ENCODE measurements around the gene ELP4. TPM values are rescaled to one million over a fixed set of nuclear protein-coding genes. Genes with fewer than 3 reads are reported as not detected.

Gene ELP4
- total RNA-seq, 1 experiment from 2014 or later, result 19.4 TPM

DNA sequence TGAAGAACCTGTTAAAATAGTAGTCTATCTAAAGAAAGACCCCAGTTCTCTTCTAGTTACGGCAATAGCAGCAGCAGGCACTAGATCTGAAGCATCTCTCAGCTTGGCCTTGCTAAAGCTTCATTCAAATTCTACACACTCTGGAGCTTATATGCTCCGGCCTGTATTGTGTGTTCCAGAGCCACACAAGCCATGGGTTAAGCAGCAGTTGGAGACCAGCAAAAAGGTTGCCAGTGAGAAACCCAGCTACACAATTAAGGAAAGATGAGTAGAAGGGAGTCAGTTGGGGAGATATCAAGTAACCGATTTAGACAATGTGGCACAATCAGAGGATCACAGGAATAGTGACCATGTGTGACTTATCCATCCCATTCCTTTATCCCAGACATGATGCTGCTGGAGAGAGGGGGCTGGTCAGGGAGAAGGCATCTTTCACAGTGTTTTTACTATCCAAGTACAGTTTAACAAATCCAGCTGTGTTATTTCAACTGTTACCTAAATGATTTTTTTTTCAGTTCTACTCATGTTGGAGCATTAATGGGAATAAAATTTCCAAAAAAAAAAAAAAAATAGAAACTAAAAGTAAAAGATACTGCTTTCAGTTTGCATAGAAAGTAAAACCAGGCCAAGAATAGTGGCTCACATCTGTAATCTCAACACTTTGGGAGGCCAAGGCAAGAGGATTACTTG lies 260.6 kb downstream of the ELP4 start:
- Histone ChIP-seq H3K9me2 (replicated peaks; ENCODE audit: low read length) (no peaks in the 10 kb centered on the region), H3K9ac (ENCODE audit: low read length) (no peak overlapping the region), H3F3A (ENCODE audit: low read length, unreplicated experiment) (no peaks in the 10 kb centered on the region), H3K27ac (ENCODE audit: low read length) (no peak overlapping the region), H3K27me3 (ENCODE audit: low read length) (no peaks in the 10 kb centered on the region), H3K9me3 (ENCODE audit: low read length) (no peaks in the 10 kb centered on the region), H3K4me3 (ENCODE audit: low read length) (no peak overlapping the region), H3K4me1 (ENCODE audit: insufficient read depth, low read length) (no peaks in the 10 kb centered on the region), H2AFZ (ENCODE audit: low read length) (no peak overlapping the region), H4K20me1 (ENCODE audit: low read length) (no peaks in the 10 kb centered on the region), H3K36me3 (ENCODE audit: low read depth, low read length) (no peaks in the 10 kb centered on the region), H3K79me2 (ENCODE audit: low read length) (no peaks in the 10 kb centered on the region), H3K4me2 (ENCODE audit: low read length) (no peak overlapping the region)
- DNase-seq, result no peak
- ATAC-seq, result no peak
- intact Hi-C loops (cut with micrococcal nuclease), result no loop called here
- POLR2A ChIA-PET (ENCODE audit: unreplicated experiment), result no interaction called here
- CTCF ChIA-PET, result no interaction called here
- TF ChIP-seq EZH2 (IDR thresholded peaks at IDR 0.05; ENCODE audit: low read length, unreplicated experiment) (no peak), CTCF (conservative IDR thresholded peaks at IDR 0.05; ENCODE audit: low read depth, low read length) (no peak)
- BruUV-seq (replicated peaks), result no TSS peak

- no peak overlapping the region for H3K4me2 ChIP-seq (ENCODE audit: low read length)
- intact Hi-C loops (cut with micrococcal nuclease), result no loop called here
- POLR2A ChIA-PET (ENCODE audit: unreplicated experiment), result no interaction called here
- H2AFZ ChIP-seq (ENCODE audit: low read length), result no peak overlapping the region
- ATAC-seq (no peak), DNase-seq (no peak)
- H3K27ac ChIP-seq (ENCODE audit: low read length), result no peak overlapping the region
- no peaks in the 10 kb centered on the region for H3K36me3 ChIP-seq (ENCODE audit: low read depth, low read length)
- H3K27me3 ChIP-seq (ENCODE audit: low read length), result no peaks in the 10 kb centered on the region
- CTCF ChIA-PET, result no interaction called here
- no peaks in the 10 kb centered on the region for H3K79me2 ChIP-seq (ENCODE audit: low read length)
- H3K9me3 ChIP-seq (ENCODE audit: low read length), result no peaks in the 10 kb centered on the region
- H3K9me2 ChIP-seq (replicated peaks; ENCODE audit: low read length), result no peaks in the 10 kb centered on the region
- no peaks in the 10 kb centered on the region for H4K20me1 ChIP-seq (ENCODE audit: low read length)
- TF ChIP-seq EZH2 (IDR thresholded peaks at IDR 0.05; ENCODE audit: low read length, unreplicated experiment) (no peak), EZH2phosphoT487 (IDR thresholded peaks at IDR 0.05; ENCODE audit: borderline replicate concordance, low read length) (no peak), CTCF (conservative IDR thresholded peaks at IDR 0.05; ENCODE audit: low read depth, low read length) (no peak)
- no peaks in the 10 kb centered on the region for H3F3A ChIP-seq (ENCODE audit: low read length, unreplicated experiment)
- no TSS peak for BruUV-seq (replicated peaks)
- no peak overlapping the region for H3K4me3 ChIP-seq (ENCODE audit: low read length)
- no peaks in the 10 kb centered on the region for H3K4me1 ChIP-seq (ENCODE audit: insufficient read depth, low read length)
- H3K9ac ChIP-seq (ENCODE audit: low read length), result no peak overlapping the region
Measured at GRCh38 chr11:31772412-31772811, 262.8 kb downstream of the ELP4 start.

DNA sequence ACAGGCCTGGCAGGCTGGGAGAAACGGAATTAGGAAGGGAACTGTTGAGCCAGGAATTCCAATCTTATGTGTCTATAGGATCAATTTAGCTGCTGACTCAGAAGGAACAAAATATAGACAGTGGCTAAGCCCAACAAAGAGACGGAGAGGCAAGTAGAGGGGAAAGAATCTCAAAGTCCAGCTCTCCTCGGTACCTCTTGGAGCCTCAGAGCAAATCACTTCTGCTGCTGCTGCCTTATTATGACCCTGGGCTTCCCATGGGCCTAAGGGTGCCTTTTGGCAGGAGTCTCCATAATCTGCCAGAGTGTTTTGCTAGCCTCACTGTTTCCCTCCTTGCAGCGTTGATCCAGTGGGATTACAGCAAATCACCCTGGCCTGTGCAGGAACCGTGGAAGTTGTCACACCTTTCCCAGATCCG lies 269.8 kb downstream of the ELP4 start:
- intact Hi-C loops (cut with micrococcal nuclease), result no loop called here
- Histone ChIP-seq H2AFZ (ENCODE audit: low read length) (peak overlapping the region; percentile 66), H3K27me3 (ENCODE audit: low read length) (no peaks in the 10 kb centered on the region), H4K20me1 (ENCODE audit: low read length) (no peaks in the 10 kb centered on the region), H3K36me3 (ENCODE audit: low read depth, low read length) (no peaks in the 10 kb centered on the region), H3K4me2 (ENCODE audit: low read length) (peak overlapping the region; percentile 66), H3K4me3 (ENCODE audit: low read length) (0 out of 2 replicates have a peak overlapping the region, but pooled peaks have one; percentile 13), H3K27ac (ENCODE audit: low read length) (peak overlapping the region; percentile 37), H3K9ac (ENCODE audit: low read length) (no peak overlapping the region), H3K9me3 (ENCODE audit: low read length) (no peaks in the 10 kb centered on the region), H3F3A (ENCODE audit: low read length, unreplicated experiment) (no peaks in the 10 kb centered on the region), H3K9me2 (replicated peaks; ENCODE audit: low read length) (no peaks in the 10 kb centered on the region), H3K79me2 (ENCODE audit: low read length) (no peaks in the 10 kb centered on the region), H3K4me1 (ENCODE audit: insufficient read depth, low read length) (peaks cover 15% of the 10 kb centered on the region)
- ChIA-PET CTCF (no interaction called here), POLR2A (ENCODE audit: unreplicated experiment) (no interaction called here)
- ATAC-seq (peak; percentile 92), DNase-seq (peak; percentile 75)
- BruUV-seq (replicated peaks), result no TSS peak
- TF ChIP-seq CTCF (conservative IDR thresholded peaks at IDR 0.05; ENCODE audit: low read depth, low read length) (no peak), EZH2 (IDR thresholded peaks at IDR 0.05; ENCODE audit: low read length, unreplicated experiment) (no peak), EZH2phosphoT487 (IDR thresholded peaks at IDR 0.05; ENCODE audit: borderline replicate concordance, low read length) (no peak)

All from PC-3 (cell line).